ENCODE measurements around the gene ZNF385C.

GRCh38 chr17:41988418-41988817, 109.9 kb downstream of the ZNF385C start:
- no peak for TF ChIP-seq POLR2AphosphoS5 (IDR thresholded peaks at IDR 0.05; ENCODE audit: borderline replicate concordance, low read depth, low read length)
- no peak for TF ChIP-seq EZH2 (IDR thresholded peaks at IDR 0.05)
- no peak for TF ChIP-seq FOXP2 (optimal IDR thresholded peaks at IDR 0.05; ENCODE audit: control extremely low read depth, extremely low read length, insufficient read depth)
